Endothelial cell of umbilical vein (primary cell): Measurements from ENCODE around the gene NME7. TPM values are rescaled to one million over a fixed set of nuclear protein-coding genes. Genes with fewer than 3 reads are reported as not detected.

Experiments used
- BruUV-seq: library from RNA; stranded (reverse); fragments of 400-500 nt; replicated peaks from 2 replicates; lab custom pipeline; 2021; lab: Mats Ljungman, UMichigan
- CTCF ChIA-PET: fragments of 300-600, 350-600 bp; sonication (Branson Sonifier 250); formaldehyde crosslinking; loops from one replicate; lab custom pipeline; 2021; ENCODE audit warnings: antibody characterized with exemption, inconsistent platforms; lab: Charles Lee
- POLR2A ChIA-PET: fragments of 300-600, 350-600 bp; sonication (Branson Sonifier 250); formaldehyde crosslinking; loops from one replicate; lab custom pipeline; 2021; ENCODE audit warnings: antibody characterized with exemption, inconsistent platforms; lab: Charles Lee
- DNase-seq: peaks from one replicate; pipeline ENCODE4 v3.0.0-alpha.2; 2011; ENCODE audit warnings: low read depth, low spot score
- FAIRE-seq: peaks from 2 replicates; lab custom pipeline; 2011; peaks lifted over from hg19 to GRCh38; lab: Jason Lieb, UNC
- H2AFZ ChIP-seq: 2 replicates; pipeline ENCODE4 v1.6.0; 2012; ENCODE audit warnings: low read depth, low read length, control low read depth, inconsistent platforms
- H3K27ac ChIP-seq: 2 replicates; pipeline ENCODE4 v1.5.1; 2011; ENCODE audit warnings: low read depth, mild to moderate bottlenecking, control low read depth, low read length, moderate library complexity; ENCODE audit not compliant: insufficient read depth
- H3K27me3 ChIP-seq, 2 experiments: 2 replicates each; pipeline versions ENCODE4 v1.6.0 to v1.6.1; 2011; ENCODE audit warnings: low read length in 2 of 2, mixed read lengths in 1 of 2; ENCODE audit not compliant: control insufficient read depth in 2 of 2, insufficient read depth in 2 of 2
- H3K36me3 ChIP-seq, 2 experiments: 2 replicates in 1 of 2; 3 replicates in 1 of 2; pipeline ENCODE4 v1.5.1; 2011; ENCODE audit warnings: low read length in 2 of 2, mild to moderate bottlenecking in 1 of 2, moderate library complexity in 1 of 2; ENCODE audit not compliant: control insufficient read depth in 2 of 2, insufficient read depth in 2 of 2; ENCODE audit errors: extremely low read depth in 1 of 2
- H3K4me1 ChIP-seq: 3 replicates; pipeline ENCODE4 v1.5.1; 2011; ENCODE audit warnings: mild to moderate bottlenecking, low read length; ENCODE audit not compliant: control insufficient read depth, insufficient read depth; ENCODE audit errors: extremely low read depth
- H3K4me2 ChIP-seq: 2 replicates; pipeline ENCODE4 v1.6.1; 2011; ENCODE audit warnings: low read length, control low read depth, mixed read lengths; ENCODE audit not compliant: insufficient read depth
- H3K4me3 ChIP-seq, 3 experiments: fragments of 200-600 bp in 1 of 3; sonication (generic), shearing (Covaris generic) in 1 of 3; replicated peaks in 1 of 3; 2 replicates each; pipeline ENCODE4 v1.5.1; 2011 to 2016; ENCODE audit warnings: control low read depth in 3 of 3, low read length in 3 of 3, mild to moderate bottlenecking in 2 of 3, inconsistent platforms in 1 of 3, low read depth in 1 of 3, moderate library complexity in 1 of 3; ENCODE audit not compliant: insufficient read depth in 1 of 3
- H3K79me2 ChIP-seq: 2 replicates; pipeline ENCODE4 v1.6.0; 2012; ENCODE audit warnings: low read length, inconsistent platforms; ENCODE audit not compliant: control insufficient read depth, insufficient read depth
- H3K9ac ChIP-seq: replicated peaks from 2 replicates; pipeline ENCODE3; 2011; ENCODE audit warnings: low read length, control low read depth; ENCODE audit not compliant: insufficient read depth; ENCODE audit errors: extremely low read depth
- H3K9me1 ChIP-seq: replicated peaks from 3 replicates; pipeline ENCODE4 v1.6.0; 2011; ENCODE audit warnings: mild to moderate bottlenecking, low read length; ENCODE audit not compliant: control insufficient read depth, insufficient read depth; ENCODE audit errors: extremely low read depth
- H3K9me3 ChIP-seq: replicated peaks from 2 replicates; pipeline ENCODE4 v1.5.1; 2012; ENCODE audit warnings: low read length, inconsistent platforms; ENCODE audit not compliant: control insufficient read depth, insufficient read depth
- H4K20me1 ChIP-seq: replicated peaks from 2 replicates; pipeline ENCODE3; 2011; ENCODE audit warnings: mild to moderate bottlenecking, low read length; ENCODE audit not compliant: control insufficient read depth, insufficient read depth; ENCODE audit errors: extremely low read depth
- CTCF ChIP-seq, 2 donors: IDR thresholded peaks; 1 replicate in 1 of 2; 2 replicates in 1 of 2; pipeline ENCODE4 v1.5.1; 2011; ENCODE audit warnings: low read length in 2 of 2, mild to moderate bottlenecking in 2 of 2, moderate library complexity in 2 of 2, control low read depth in 1 of 2, inconsistent platforms in 1 of 2, low read depth in 1 of 2; ENCODE audit not compliant: insufficient read depth in 1 of 2; ENCODE audit errors: extremely low read depth in 1 of 2
- FOS ChIP-seq: IDR thresholded peaks from 2 replicates; pipeline ENCODE4 v1.6.1; 2011; ENCODE audit warnings: mild to moderate bottlenecking, low read length, moderate library complexity, borderline replicate concordance; ENCODE audit not compliant: insufficient read depth
- MAX ChIP-seq: IDR thresholded peaks from 2 replicates; pipeline ENCODE4 v1.6.1; 2011; ENCODE audit not compliant: insufficient read depth, insufficient read length
- POLR2A ChIP-seq: IDR thresholded peaks from 2 replicates; pipeline ENCODE4 v1.6.1; 2012; ENCODE audit warnings: low read depth, mild to moderate bottlenecking, control low read depth, low read length
- POLR2AphosphoS5 ChIP-seq: IDR thresholded peaks from 2 replicates; pipeline ENCODE4 v1.6.1; 2012; ENCODE audit warnings: low read depth, mild to moderate bottlenecking, control low read depth, low read length, moderate library complexity; ENCODE audit not compliant: insufficient read depth
- dilution Hi-C: fragments of 300-500 bp; cut with MboI; formaldehyde crosslinking; loops from one replicate; pipeline ENCODE4 v1.15.0; 2019; ENCODE audit warnings: low sequenced_read_pairs; ENCODE audit not compliant: extremely low pct_ligation_motif_present
- intact Hi-C: fragments of 100-400 bp; cut with micrococcal nuclease; formaldehyde crosslinking; loops from one replicate; pipeline ENCODE4 v1.10.0; 2022
- polyA plus RNA-seq, 4 experiments: library from polyadenylated mRNA; depleted of rRNA in 3 of 4; stranded (reverse) in 3 of 4; unstranded in 1 of 4; fragments of >200 nt; gene quantifications; 2 replicates each; pipeline versions ENCODE4 v1.2.1 to v1.2.3, GENCODE V29; 2011 to 2012; ENCODE audit warnings: missing spikeins in 1 of 4
- total RNA-seq: library from RNA; stranded (reverse); gene quantifications from 2 replicates; pipeline ENCODE4 v1.2.3, GENCODE V29; 2021

The NME7 gene
- total and polyA plus RNA-seq, 2 donors (not counting 3 experiments of a cell fraction or from before 2014, with no cell fraction given) = 16.5 to 25.3 TPM

- FAIRE-seq (no peak), DNase-seq (no peak)
- Histone ChIP-seq H3K4me2 (peak overlapping the region; percentile 96), H3K4me1 (peaks cover 54% of the 10 kb centered on the region), H3K27ac (peak overlapping the region; percentile 89), H2AFZ (no peak overlapping the region), H3K27me3 (no peaks in the 10 kb centered on the region), H3K4me3 (peak overlapping the region in 1 of 3 experiments; percentile 99), H3K9me1 (no peaks in the 10 kb centered on the region), H3K9ac (peak overlapping the region; percentile 91), H3K9me3 (no peaks in the 10 kb centered on the region), H3K79me2 (peaks cover 58% of the 10 kb centered on the region), H4K20me1 (no peaks in the 10 kb centered on the region), H3K36me3 (no peaks in the 10 kb centered on the region)
- dilution Hi-C loops (no loop called here), intact Hi-C loops (loop anchor here (5.0 kb wide), 3 partner anchors 219 to 784 kb away; partner anchors contain the start of gene SCYL3)
- ChIA-PET POLR2A (interaction anchor here (1.1 kb wide), 1 partner anchor 260 kb away, joined by 4 read pairs; the partner anchor contains the start of gene BLZF1), CTCF (interaction anchor here (0.6 to 3.3 kb wide), 6 partner anchors 25 to 505 kb away, joined by 3 to 31 read pairs (median 4); no protein-coding TSS in a partner anchor)
- TF ChIP-seq CTCF (IDR thresholded peaks at IDR 0.05; ENCODE audit: extremely low read depth in 1 of 2, insufficient read depth in 1 of 2, low read depth in 1 of 2, low read length in 2 of 2) = no peak
- no peak for TF ChIP-seq FOS
- no peak for TF ChIP-seq POLR2A
- no peak for TF ChIP-seq MAX
- TF ChIP-seq POLR2AphosphoS5 = no peak
- no TSS peak for BruUV-seq
Observed at GRCh38 chr1:169108223-169108622, 259.4 kb downstream of the NME7 start.
